Thoracic aorta (tissue), 2 donors: ENCODE results near the gene TANGO2. TPM values are rescaled to one million over a fixed set of nuclear protein-coding genes. Genes with fewer than 3 reads are reported as not detected.
A peak's percentile ranks its signal among the peaks of the same experiment; 100 is the strongest.

Experiments used
- ATAC-seq: fragments of 150-250 bp; one replicate; pipeline ENCODE4 v1.8.0; 2017; ENCODE audit warnings: low read depth; ENCODE audit not compliant: insufficient number of reproducible peaks, low FRiP score
- DNase-seq: peaks from one replicate; pipeline ENCODE4 v3.0.0-alpha.2; 2020; ENCODE audit warnings: low spot score
- H3K27ac ChIP-seq, 2 donors: fragments of 200-600 bp; sonication (generic); 1 replicate in 1 of 2; 2 replicates in 1 of 2; pipeline ENCODE4 v1.5.1; 2016; ENCODE audit warnings: mild to moderate bottlenecking in 2 of 2, moderate library complexity in 2 of 2
- H3K27me3 ChIP-seq: fragments of 200-600 bp; sonication (generic); replicated peaks from 2 replicates; pipeline ENCODE4 v1.6.0; 2016; ENCODE audit warnings: mild to moderate bottlenecking; ENCODE audit not compliant: insufficient read depth
- H3K36me3 ChIP-seq: fragments of 200-600 bp; sonication (generic); one replicate; pipeline ENCODE4 v1.5.1; 2016
- H3K4me1 ChIP-seq, 2 donors: fragments of 200-600 bp; sonication (generic); 1 replicate in 1 of 2; 2 replicates in 1 of 2; pipeline versions ENCODE4 v1.5.1 to v1.6.0; 2016; ENCODE audit warnings: low read depth in 2 of 2, mild to moderate bottlenecking in 1 of 2; ENCODE audit not compliant: control insufficient read depth in 1 of 2
- H3K4me3 ChIP-seq: fragments of 200-600 bp; sonication (generic); 2 replicates; pipeline ENCODE4 v1.5.1; 2016; ENCODE audit warnings: mild to moderate bottlenecking
- H3K9me3 ChIP-seq: fragments of 200-600 bp; sonication (generic); 2 replicates; pipeline ENCODE4 v1.5.1; 2016
- CTCF ChIP-seq: fragments of 200-600 bp; sonication (generic); IDR thresholded peaks from one replicate; pipeline ENCODE4 v1.5.1; 2019; ENCODE audit warnings: antibody characterized with exemption
- total RNA-seq, 2 donors: library from RNA; depleted of rRNA; stranded (reverse); fragments of >200 nt; gene quantifications; one replicate each; pipeline versions ENCODE4 v1.1.0 to v1.2.3, GENCODE V29; 2016

The TANGO2 gene
- total RNA-seq, 2 donors from 2014 or later: 48.7 to 109 TPM

DNA sequence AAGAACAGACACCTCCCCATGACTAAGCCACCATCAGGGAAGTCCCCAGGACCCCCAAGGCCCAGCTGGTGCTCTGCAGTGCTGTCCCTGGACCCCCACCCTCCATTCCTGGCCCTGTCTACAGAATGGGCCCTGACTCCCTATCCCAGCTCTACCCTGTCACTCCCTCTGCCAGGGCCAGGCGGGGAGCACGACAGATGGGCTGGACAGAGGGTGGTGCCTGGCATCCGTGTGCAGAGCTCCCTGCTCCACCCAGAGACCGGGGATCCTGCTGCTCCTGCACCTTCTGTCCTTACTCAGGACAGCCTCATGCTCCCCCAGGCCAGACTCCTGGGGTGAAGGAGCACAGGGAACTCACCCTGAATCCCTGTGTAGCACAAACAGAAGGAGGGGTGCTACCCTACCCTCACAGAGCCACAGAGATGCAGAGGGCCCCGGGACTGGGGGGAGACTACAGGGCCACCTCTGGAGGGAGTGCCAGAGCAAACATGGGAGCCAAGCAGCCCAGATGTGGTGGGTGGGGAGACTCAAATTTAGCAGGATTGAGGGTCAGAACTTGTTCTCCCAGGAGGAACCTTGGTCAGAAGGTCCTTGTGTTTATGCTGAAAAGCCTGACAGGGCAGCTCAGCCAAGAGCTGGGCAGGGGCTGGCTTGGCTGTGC is 6.3 kb upstream of the TANGO2 start:
- Histone ChIP-seq H3K4me1 (peaks cover 7 to 34% of the 10 kb centered on the region in 2 donors), H3K27ac (no peak overlapping the region), H3K36me3 (no peaks in the 10 kb centered on the region), H3K4me3 (no peak overlapping the region), H3K27me3 (no peaks in the 10 kb centered on the region), H3K9me3 (no peaks in the 10 kb centered on the region)
- TF ChIP-seq CTCF: no peak
- no peak for ATAC-seq
- DNase-seq: no peak

DNA sequence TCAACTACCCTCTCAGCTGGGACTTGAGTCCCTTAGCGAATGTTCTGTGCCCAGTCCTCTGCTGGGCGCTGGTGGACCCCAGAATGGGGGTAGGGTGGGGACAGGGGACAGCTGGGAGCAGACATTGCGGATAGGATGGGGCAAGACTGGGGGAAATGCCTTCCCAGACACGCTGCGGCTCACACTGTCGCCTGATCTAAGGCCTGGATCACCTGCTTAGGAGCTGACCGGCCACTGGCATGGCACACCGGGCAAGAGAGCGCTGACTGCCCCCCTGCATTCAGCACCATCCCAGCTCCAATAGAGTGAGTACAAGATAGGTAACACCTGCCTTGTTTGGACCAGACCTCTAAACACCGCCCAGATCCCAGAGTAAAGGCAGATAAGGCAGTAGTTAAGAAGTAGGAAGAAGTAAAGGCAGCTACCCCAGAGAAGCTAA is 5.7 kb upstream of the TANGO2 start:
- no peak for DNase-seq
- Histone ChIP-seq H3K4me3 (no peak overlapping the region), H3K27ac (no peak overlapping the region), H3K36me3 (no peaks in the 10 kb centered on the region), H3K27me3 (no peaks in the 10 kb centered on the region), H3K9me3 (no peaks in the 10 kb centered on the region), H3K4me1 (peaks cover 7 to 35% of the 10 kb centered on the region in 2 donors)
- no peak for ATAC-seq
- TF ChIP-seq CTCF: no peak

- no peaks in the 10 kb centered on the region for H3K27me3 ChIP-seq
- H3K9me3 ChIP-seq: no peaks in the 10 kb centered on the region
- DNase-seq (no peak), ATAC-seq (no peak)
- TF ChIP-seq CTCF: no peak
- no peaks in the 10 kb centered on the region for H3K36me3 ChIP-seq
- H3K4me3 ChIP-seq: peak overlapping the region; percentile 88
- H3K4me1 ChIP-seq: peaks cover 7 to 40% of the 10 kb centered on the region in 2 donors
- H3K27ac ChIP-seq: no peak overlapping the region
Measured at GRCh38 chr22:20015971-20016733, 4.8 kb upstream of the TANGO2 start.

DNA sequence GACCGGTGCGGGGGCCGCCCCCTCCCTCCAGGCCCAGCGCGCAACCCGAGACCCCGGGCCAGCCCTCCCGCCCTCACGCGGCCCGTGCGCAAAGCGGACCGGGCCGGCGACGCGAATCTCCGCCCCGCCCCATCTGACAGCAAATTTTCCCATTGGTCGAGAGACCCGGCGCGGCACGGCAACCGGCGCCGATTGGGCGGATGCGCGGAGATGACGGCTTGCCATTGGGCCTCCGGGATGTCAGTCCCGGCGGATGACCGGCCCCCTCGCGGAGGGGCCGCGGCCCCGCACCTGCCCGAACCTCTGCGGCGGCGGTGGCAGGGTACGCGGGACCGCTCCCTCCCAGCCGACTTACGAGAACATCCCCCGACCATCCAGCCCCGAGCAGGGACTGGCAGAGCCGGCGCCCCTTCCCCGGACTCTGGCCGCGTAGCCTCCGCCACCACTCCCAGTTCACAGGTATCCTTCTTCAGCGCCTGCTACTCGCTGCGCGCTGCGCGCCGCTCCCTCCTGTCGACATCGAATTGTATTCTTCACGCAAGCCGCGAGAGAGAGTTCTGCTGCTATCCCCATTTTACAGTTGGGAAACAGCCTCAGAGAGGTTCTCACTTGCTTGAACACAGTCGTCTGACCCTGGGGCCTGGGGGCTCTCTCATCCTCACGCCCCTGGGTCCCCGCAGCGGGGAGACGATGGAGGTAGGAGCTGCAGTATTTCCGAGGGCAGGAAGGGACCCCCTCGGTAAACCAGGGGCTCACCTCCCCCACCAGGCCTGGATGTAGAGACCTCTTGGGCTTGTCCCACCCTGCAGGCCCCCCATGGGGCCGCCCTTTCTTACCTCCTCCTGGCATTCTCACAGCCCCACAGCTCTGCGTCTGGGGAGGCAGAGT is 3.9 kb upstream of the TANGO2 start, which contains the start of gene ARVCF:
Gene ARVCF (minus strand): TSS at position 90 of the 888 bp plus-strand sequence. CDS start 26,029 bp downstream, outside the sequence.
- ATAC-seq (peak; percentile 66), DNase-seq (peak; percentile 36)
- Histone ChIP-seq H3K27me3 (no peaks in the 10 kb centered on the region), H3K9me3 (no peaks in the 10 kb centered on the region), H3K36me3 (no peaks in the 10 kb centered on the region), H3K27ac (no peak within 1 kb of the TSS), H3K4me3 (peak within 1 kb of the TSS; percentile 88), H3K4me1 (peaks cover 8 to 45% of the 10 kb centered on the region in 2 donors)
- TF ChIP-seq CTCF: peak; percentile 33

- Histone ChIP-seq H3K27ac (no peak overlapping the region), H3K9me3 (no peaks in the 10 kb centered on the region), H3K4me3 (no peak overlapping the region), H3K4me1 (peaks cover 14 to 52% of the 10 kb centered on the region in 2 donors), H3K27me3 (no peaks in the 10 kb centered on the region), H3K36me3 (no peaks in the 10 kb centered on the region)
- ATAC-seq (no peak), DNase-seq (no peak)
- no peak for TF ChIP-seq CTCF
Measured at GRCh38 chr22:20017622-20017958, 3.3 kb upstream of the TANGO2 start.
